GM06990 (cell line): ENCODE measurements around the gene SLC35D1.

Experiments
- DNase-seq: peaks from one replicate; pipeline ENCODE4 v3.0.0-alpha.2; 2011; ENCODE audit not compliant: insufficient read length; ENCODE audit errors: extremely low read depth
- H3K27me3 ChIP-seq: replicated peaks from 2 replicates; pipeline ENCODE4 v1.6.0; 2011; ENCODE audit warnings: low read length; ENCODE audit not compliant: control insufficient read depth, insufficient read depth
- H3K36me3 ChIP-seq: 2 replicates; pipeline ENCODE4 v1.5.1; 2011; ENCODE audit warnings: low read length; ENCODE audit not compliant: control insufficient read depth, insufficient read depth
- H3K4me3 ChIP-seq: replicated peaks from 2 replicates; pipeline ENCODE4 v1.5.1; 2011; ENCODE audit warnings: low read depth, mild to moderate bottlenecking, control low read depth, low read length
- TF ChIP-seq, protein P1 (sequence below): IDR thresholded peaks from 2 replicates; pipeline ENCODE4 v1.5.1; 2011; ENCODE audit warnings: low read length, control low read depth, mild to moderate bottlenecking, inconsistent platforms; ENCODE audit not compliant: insufficient read depth, poor library complexity, severe bottlenecking

The SLC35D1 gene

DNA sequence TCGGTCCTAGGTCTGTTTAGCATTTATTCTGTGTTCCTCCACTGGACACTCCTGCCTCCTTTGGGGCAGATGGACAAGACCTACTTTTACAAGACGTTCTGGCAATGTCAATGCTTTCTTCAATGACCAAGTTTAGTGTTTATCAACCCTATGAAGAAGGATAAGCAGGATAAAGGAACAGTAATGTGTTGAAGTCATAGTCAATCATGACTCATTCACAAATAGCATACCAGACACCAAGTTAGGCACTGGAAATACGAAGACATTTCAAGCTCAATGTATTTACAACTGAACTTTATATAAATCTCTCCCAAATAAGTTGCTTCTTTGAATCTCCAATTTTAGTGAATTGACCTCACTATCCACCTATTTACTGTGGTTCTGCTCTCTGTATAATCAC, 4.8 kb upstream of the SLC35D1 start:
- no peak for DNase-seq
- TF ChIP-seq, protein P1, sequence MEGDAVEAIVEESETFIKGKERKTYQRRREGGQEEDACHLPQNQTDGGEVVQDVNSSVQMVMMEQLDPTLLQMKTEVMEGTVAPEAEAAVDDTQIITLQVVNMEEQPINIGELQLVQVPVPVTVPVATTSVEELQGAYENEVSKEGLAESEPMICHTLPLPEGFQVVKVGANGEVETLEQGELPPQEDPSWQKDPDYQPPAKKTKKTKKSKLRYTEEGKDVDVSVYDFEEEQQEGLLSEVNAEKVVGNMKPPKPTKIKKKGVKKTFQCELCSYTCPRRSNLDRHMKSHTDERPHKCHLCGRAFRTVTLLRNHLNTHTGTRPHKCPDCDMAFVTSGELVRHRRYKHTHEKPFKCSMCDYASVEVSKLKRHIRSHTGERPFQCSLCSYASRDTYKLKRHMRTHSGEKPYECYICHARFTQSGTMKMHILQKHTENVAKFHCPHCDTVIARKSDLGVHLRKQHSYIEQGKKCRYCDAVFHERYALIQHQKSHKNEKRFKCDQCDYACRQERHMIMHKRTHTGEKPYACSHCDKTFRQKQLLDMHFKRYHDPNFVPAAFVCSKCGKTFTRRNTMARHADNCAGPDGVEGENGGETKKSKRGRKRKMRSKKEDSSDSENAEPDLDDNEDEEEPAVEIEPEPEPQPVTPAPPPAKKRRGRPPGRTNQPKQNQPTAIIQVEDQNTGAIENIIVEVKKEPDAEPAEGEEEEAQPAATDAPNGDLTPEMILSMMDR: no peak
- no peaks in the 10 kb centered on the region for H3K27me3 ChIP-seq

GRCh38 chr1:67058242-67058641, 4.3 kb upstream of the SLC35D1 start:
- DNase-seq: no peak
- Histone ChIP-seq H3K4me3 (no peak overlapping the region), H3K36me3 (no peaks in the 10 kb centered on the region), H3K27me3 (no peaks in the 10 kb centered on the region)
- TF ChIP-seq, protein P1: no peak

More for the DNA sequence above, 4.8 kb upstream of the SLC35D1 start:
- no peaks in the 10 kb centered on the region for H3K36me3 ChIP-seq
- H3K4me3 ChIP-seq: no peak overlapping the region

DNA sequence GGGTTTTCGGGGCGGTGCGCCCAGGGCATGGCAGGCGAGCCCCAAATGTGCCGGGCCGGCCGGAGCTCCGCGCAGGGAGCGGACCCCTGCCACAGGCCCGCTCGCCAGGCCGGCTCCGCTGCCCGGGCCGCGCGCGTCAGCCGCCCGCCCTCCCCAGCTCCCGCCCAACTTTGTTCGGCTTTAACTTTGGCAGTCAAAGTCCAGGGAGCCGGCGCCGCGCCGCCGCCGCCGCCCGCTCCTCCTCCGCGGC, 488 bp downstream of the SLC35D1 start:
- H3K27me3 ChIP-seq: no peaks in the 10 kb centered on the region
- H3K4me3 ChIP-seq: peak overlapping the region; percentile 71
- no peak for DNase-seq
- TF ChIP-seq, protein P1: no peak
- H3K36me3 ChIP-seq: no peaks in the 10 kb centered on the region

- no peak for DNase-seq
- no peaks in the 10 kb centered on the region for H3K36me3 ChIP-seq
- TF ChIP-seq, protein P1: no peak
Observed at GRCh38 chr1:67052741-67053534, 1.0 kb downstream of the SLC35D1 start.

GRCh38 chr1:67051196-67051595, 2.8 kb downstream of the SLC35D1 start:
- H3K36me3 ChIP-seq: no peaks in the 10 kb centered on the region
- H3K4me3 ChIP-seq: no peak overlapping the region
- TF ChIP-seq, protein P1: no peak
- DNase-seq: no peak
- H3K27me3 ChIP-seq: no peaks in the 10 kb centered on the region

More at GRCh38 chr1:67052741-67053534, 1.0 kb downstream of the SLC35D1 start:
- H3K4me3 ChIP-seq: peak overlapping the region; percentile 71
- no peaks in the 10 kb centered on the region for H3K27me3 ChIP-seq

- TF ChIP-seq, protein P1: no peak
- Histone ChIP-seq H3K27me3 (no peaks in the 10 kb centered on the region), H3K36me3 (peaks cover under 1% of the 10 kb centered on the region), H3K4me3 (no peak overlapping the region)
- DNase-seq: no peak
Observed at GRCh38 chr1:67044631-67045270, 9.2 kb downstream of the SLC35D1 start.
